Vagina (tissue), 2 donors: ENCODE data around the gene WIPF2.

ENCODE experiments used
- CTCF ChIP-seq, 3 experiments: fragments of 450-650 bp in 2 of 3; fragments of 200-600 bp in 1 of 3; sonication (generic) in 1 of 3; IDR thresholded peaks; one replicate each; pipeline ENCODE4 v1.5.1; 2017 to 2019; ENCODE audit warnings: antibody characterized with exemption in 3 of 3, mild to moderate bottlenecking in 2 of 3, moderate library complexity in 2 of 3
- POLR2A ChIP-seq, 2 donors: fragments of 450-650 bp; IDR thresholded peaks; one replicate each; pipeline ENCODE4 v1.6.1; 2017; ENCODE audit warnings: antibody characterized with exemption in 2 of 2, mild to moderate bottlenecking in 2 of 2, moderate library complexity in 2 of 2

- TF ChIP-seq POLR2A (IDR thresholded peaks at IDR 0.05) (no peak), CTCF (IDR thresholded peaks at IDR 0.05) (no peak)
Observed at GRCh38 chr17:40281663-40282062, 62.6 kb downstream of the WIPF2 start.
